Measurements from ENCODE around the gene RNASE7. TPM values are rescaled to one million over a fixed set of nuclear protein-coding genes. Genes with fewer than 3 reads are reported as not detected.

Gene RNASE7
- total RNA-seq, 1 donor from 2014 or later, result not detected

DNA sequence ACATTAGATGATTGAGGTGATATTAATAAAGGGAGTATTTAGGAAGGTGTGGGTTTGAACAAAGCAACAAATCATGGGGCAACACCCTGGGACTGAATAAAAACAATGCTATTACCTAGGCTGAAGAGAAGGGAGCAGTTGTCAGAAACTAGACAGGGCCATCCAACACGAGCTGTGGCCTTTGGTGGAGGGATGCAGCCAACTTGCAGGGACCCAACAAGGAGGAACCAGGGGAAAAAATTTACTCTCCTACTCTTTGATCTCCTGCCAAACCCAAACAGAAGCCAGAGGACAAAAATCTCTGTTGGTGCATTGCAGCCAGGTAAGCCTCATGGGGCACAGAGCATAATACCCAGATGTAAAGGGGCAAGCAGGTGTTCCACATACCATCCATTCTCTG is 31.0 kb upstream of the RNASE7 start:
- FAIRE-seq, result no peak
- H3K9me3 Mint-ChIP-seq (ENCODE audit: unreplicated experiment), result no peaks in the 10 kb centered on the region

DNA sequence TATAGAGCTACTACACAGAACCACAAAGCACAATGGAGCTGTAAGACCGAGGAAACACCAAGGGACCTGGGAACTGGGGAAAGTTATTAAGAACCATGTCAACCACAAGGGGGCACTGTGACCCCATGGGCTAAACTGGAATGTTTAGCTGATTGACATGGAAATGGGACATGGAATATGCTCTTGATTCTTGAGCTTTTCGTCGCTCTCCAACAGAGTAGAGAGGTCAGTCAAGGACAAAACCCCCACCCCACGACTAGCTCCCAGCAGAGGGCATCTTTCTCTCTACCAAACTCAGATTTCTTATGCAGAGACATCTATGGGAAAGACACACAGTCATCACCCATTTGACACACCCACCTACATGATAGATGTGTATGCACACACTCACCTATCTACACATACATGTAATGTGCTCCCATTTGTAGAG is 27.4 kb upstream of the RNASE7 start:
- H3K4me2 ChIP-seq (ENCODE audit: low read length), result no peak overlapping the region
- H3K4me1 Mint-ChIP-seq (ENCODE audit: low read depth, unreplicated experiment), result peaks cover 12% of the 10 kb centered on the region
- peaks cover 4% of the 10 kb centered on the region for H3K4me1 ChIP-seq (ENCODE audit: insufficient read depth, low read length)
- H3K4me3 Mint-ChIP-seq (ENCODE audit: unreplicated experiment), result no peak overlapping the region
- FAIRE-seq (peak; percentile 74), DNase-seq (ENCODE audit: low read depth) (peak; percentile 56)
- H3K36me3 Mint-ChIP-seq (ENCODE audit: low read depth, unreplicated experiment), result peaks cover 2% of the 10 kb centered on the region
- no peak for TF ChIP-seq EZH2 (IDR thresholded peaks at IDR 0.05; ENCODE audit: insufficient read depth, low read length)
- TF ChIP-seq, protein P1, sequence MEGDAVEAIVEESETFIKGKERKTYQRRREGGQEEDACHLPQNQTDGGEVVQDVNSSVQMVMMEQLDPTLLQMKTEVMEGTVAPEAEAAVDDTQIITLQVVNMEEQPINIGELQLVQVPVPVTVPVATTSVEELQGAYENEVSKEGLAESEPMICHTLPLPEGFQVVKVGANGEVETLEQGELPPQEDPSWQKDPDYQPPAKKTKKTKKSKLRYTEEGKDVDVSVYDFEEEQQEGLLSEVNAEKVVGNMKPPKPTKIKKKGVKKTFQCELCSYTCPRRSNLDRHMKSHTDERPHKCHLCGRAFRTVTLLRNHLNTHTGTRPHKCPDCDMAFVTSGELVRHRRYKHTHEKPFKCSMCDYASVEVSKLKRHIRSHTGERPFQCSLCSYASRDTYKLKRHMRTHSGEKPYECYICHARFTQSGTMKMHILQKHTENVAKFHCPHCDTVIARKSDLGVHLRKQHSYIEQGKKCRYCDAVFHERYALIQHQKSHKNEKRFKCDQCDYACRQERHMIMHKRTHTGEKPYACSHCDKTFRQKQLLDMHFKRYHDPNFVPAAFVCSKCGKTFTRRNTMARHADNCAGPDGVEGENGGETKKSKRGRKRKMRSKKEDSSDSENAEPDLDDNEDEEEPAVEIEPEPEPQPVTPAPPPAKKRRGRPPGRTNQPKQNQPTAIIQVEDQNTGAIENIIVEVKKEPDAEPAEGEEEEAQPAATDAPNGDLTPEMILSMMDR (IDR thresholded peaks at IDR 0.05; ENCODE audit: insufficient read depth, low read depth, low read length), result peak; percentile 89
- H3K27me3 ChIP-seq (ENCODE audit: insufficient read depth, low read length), result peaks cover 23% of the 10 kb centered on the region
- H3K9me3 ChIP-seq (ENCODE audit: insufficient read depth, low read depth, low read length), result no peaks in the 10 kb centered on the region
- H3K79me2 ChIP-seq (ENCODE audit: insufficient read depth, low read length), result no peaks in the 10 kb centered on the region
- no peak overlapping the region for H3K27ac Mint-ChIP-seq (ENCODE audit: unreplicated experiment)
- H3K9ac ChIP-seq (ENCODE audit: low read length), result no peak overlapping the region
- H3K27me3 Mint-ChIP-seq (ENCODE audit: low read depth, unreplicated experiment), result peaks cover 27% of the 10 kb centered on the region
- H3K4me3 ChIP-seq (ENCODE audit: insufficient read depth, low read depth, low read length), result no peak overlapping the region
- H3K27ac ChIP-seq (ENCODE audit: low read depth, low read length), result no peak overlapping the region
- no peaks in the 10 kb centered on the region for H3K36me3 ChIP-seq (ENCODE audit: insufficient read depth, low read length)
- no peaks in the 10 kb centered on the region for H3K9me3 Mint-ChIP-seq (ENCODE audit: unreplicated experiment)
- no peaks in the 10 kb centered on the region for H4K20me1 ChIP-seq (ENCODE audit: insufficient read depth, low read length)
- H2AFZ ChIP-seq (ENCODE audit: low read depth, low read length), result no peak overlapping the region

More for the DNA sequence above, 31.0 kb upstream of the RNASE7 start:
- no peak for TF ChIP-seq EZH2 (IDR thresholded peaks at IDR 0.05; ENCODE audit: insufficient read depth, low read length)
- TF ChIP-seq, protein P1 (IDR thresholded peaks at IDR 0.05; ENCODE audit: insufficient read depth, low read depth, low read length), result no peak
- no peak overlapping the region for H3K27ac ChIP-seq (ENCODE audit: low read depth, low read length)
- no peak for DNase-seq (ENCODE audit: low read depth)
- H3K4me2 ChIP-seq (ENCODE audit: low read length), result no peak overlapping the region
- peaks cover 3% of the 10 kb centered on the region for H3K4me1 Mint-ChIP-seq (ENCODE audit: low read depth, unreplicated experiment)
- no peaks in the 10 kb centered on the region for H3K9me3 ChIP-seq (ENCODE audit: insufficient read depth, low read depth, low read length)
- H3K27ac Mint-ChIP-seq (ENCODE audit: unreplicated experiment), result no peak overlapping the region
- no peaks in the 10 kb centered on the region for H3K36me3 Mint-ChIP-seq (ENCODE audit: low read depth, unreplicated experiment)
- peaks cover 27% of the 10 kb centered on the region for H3K27me3 Mint-ChIP-seq (ENCODE audit: low read depth, unreplicated experiment)
- H2AFZ ChIP-seq (ENCODE audit: low read depth, low read length), result no peak overlapping the region
- no peaks in the 10 kb centered on the region for H3K79me2 ChIP-seq (ENCODE audit: insufficient read depth, low read length)
- H3K4me3 Mint-ChIP-seq (ENCODE audit: unreplicated experiment), result no peak overlapping the region
- no peaks in the 10 kb centered on the region for H3K4me1 ChIP-seq (ENCODE audit: insufficient read depth, low read length)
- no peak overlapping the region for H3K9ac ChIP-seq (ENCODE audit: low read length)
- no peaks in the 10 kb centered on the region for H3K36me3 ChIP-seq (ENCODE audit: insufficient read depth, low read length)
- H3K27me3 ChIP-seq (ENCODE audit: insufficient read depth, low read length), result peaks cover 23% of the 10 kb centered on the region
- no peak overlapping the region for H3K4me3 ChIP-seq (ENCODE audit: insufficient read depth, low read depth, low read length)
- H4K20me1 ChIP-seq (ENCODE audit: insufficient read depth, low read length), result no peaks in the 10 kb centered on the region

DNA sequence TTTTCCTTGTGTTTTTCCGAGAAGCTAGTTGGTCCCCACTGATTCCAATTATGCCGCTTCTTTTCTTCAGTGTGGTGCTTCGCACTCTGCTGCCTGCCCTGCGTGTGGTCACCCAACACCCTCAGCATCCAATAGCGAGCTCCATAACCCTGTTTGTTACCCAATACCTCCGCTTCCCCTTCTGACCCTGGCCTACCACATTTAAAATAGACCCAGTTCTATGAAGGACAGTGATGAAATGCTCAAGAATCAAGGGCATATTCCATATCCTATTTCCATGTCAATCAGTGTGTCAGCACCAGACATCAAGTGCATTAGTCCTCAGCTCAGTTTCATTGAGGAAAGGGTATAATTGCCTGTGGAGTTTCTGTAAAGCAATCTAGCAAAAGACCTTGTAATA is 26.9 kb upstream of the RNASE7 start:
- Mint-ChIP-seq H3K4me3 (ENCODE audit: unreplicated experiment) (no peak overlapping the region), H3K4me1 (ENCODE audit: low read depth, unreplicated experiment) (peaks cover 12% of the 10 kb centered on the region), H3K27me3 (ENCODE audit: low read depth, unreplicated experiment) (peaks cover 27% of the 10 kb centered on the region), H3K9me3 (ENCODE audit: unreplicated experiment) (no peaks in the 10 kb centered on the region), H3K36me3 (ENCODE audit: low read depth, unreplicated experiment) (peaks cover 2% of the 10 kb centered on the region), H3K27ac (ENCODE audit: unreplicated experiment) (no peak overlapping the region)
- no peaks in the 10 kb centered on the region for H3K79me2 ChIP-seq (ENCODE audit: insufficient read depth, low read length)
- peaks cover 4% of the 10 kb centered on the region for H3K4me1 ChIP-seq (ENCODE audit: insufficient read depth, low read length)
- peaks cover 23% of the 10 kb centered on the region for H3K27me3 ChIP-seq (ENCODE audit: insufficient read depth, low read length)
- no peak for FAIRE-seq
- no peaks in the 10 kb centered on the region for H3K36me3 ChIP-seq (ENCODE audit: insufficient read depth, low read length)
- H3K9ac ChIP-seq (ENCODE audit: low read length), result no peak overlapping the region
- no peak overlapping the region for H2AFZ ChIP-seq (ENCODE audit: low read depth, low read length)
- TF ChIP-seq, protein P1 (IDR thresholded peaks at IDR 0.05; ENCODE audit: insufficient read depth, low read depth, low read length), result no peak
- TF ChIP-seq EZH2 (IDR thresholded peaks at IDR 0.05; ENCODE audit: insufficient read depth, low read length), result no peak
- no peak overlapping the region for H3K4me3 ChIP-seq (ENCODE audit: insufficient read depth, low read depth, low read length)
- H3K27ac ChIP-seq (ENCODE audit: low read depth, low read length), result no peak overlapping the region
- no peak overlapping the region for H3K4me2 ChIP-seq (ENCODE audit: low read length)
- no peaks in the 10 kb centered on the region for H3K9me3 ChIP-seq (ENCODE audit: insufficient read depth, low read depth, low read length)
- no peak for DNase-seq (ENCODE audit: low read depth)
- H4K20me1 ChIP-seq (ENCODE audit: insufficient read depth, low read length), result no peaks in the 10 kb centered on the region

All from astrocyte (in vitro differentiated cells and primary cell).